Neutrophil (primary cell): ENCODE data around the gene SERPINA3.

ENCODE experiments used
- H3K27ac ChIP-seq: fragments of 200-600 bp; sonication (generic); 2 replicates; pipeline ENCODE4 v1.5.1; 2016; ENCODE audit warnings: mild to moderate bottlenecking, moderate library complexity
- H3K27me3 ChIP-seq: fragments of 200-600 bp; sonication (generic); 2 replicates; pipeline ENCODE4 v1.6.0; 2016; ENCODE audit warnings: mild to moderate bottlenecking
- H3K36me3 ChIP-seq: fragments of 200-600 bp; sonication (generic); 2 replicates; pipeline ENCODE4 v1.5.1; 2017
- H3K4me1 ChIP-seq, 2 experiments: fragments of 200-600 bp in 1 of 2; sonication (generic) in 1 of 2; 1 replicate in 1 of 2; 2 replicates in 1 of 2; pipeline versions ENCODE4 v1.5.1 to v1.6.1; 2013 to 2016; ENCODE audit warnings: low read depth in 1 of 2, low read length in 1 of 2, mild to moderate bottlenecking in 1 of 2, moderate library complexity in 1 of 2; ENCODE audit not compliant: control insufficient read depth in 1 of 2, insufficient read depth in 1 of 2
- H3K4me3 ChIP-seq, 2 experiments: fragments of 200-600 bp in 1 of 2; sonication (generic) in 1 of 2; 1 replicate in 1 of 2; 2 replicates in 1 of 2; pipeline ENCODE4 v1.5.1; 2013 to 2016; ENCODE audit warnings: low read depth in 1 of 2, low read length in 1 of 2, mild to moderate bottlenecking in 1 of 2, moderate library complexity in 1 of 2
- H3K9me3 ChIP-seq: fragments of 200-600 bp; sonication (generic); 2 replicates; pipeline ENCODE4 v1.5.1; 2016
- CTCF ChIP-seq: fragments of 200-600 bp; sonication (generic); IDR thresholded peaks from 2 replicates; pipeline ENCODE4 v1.5.1; 2016; ENCODE audit warnings: antibody characterized with exemption

SERPINA3 gene

DNA sequence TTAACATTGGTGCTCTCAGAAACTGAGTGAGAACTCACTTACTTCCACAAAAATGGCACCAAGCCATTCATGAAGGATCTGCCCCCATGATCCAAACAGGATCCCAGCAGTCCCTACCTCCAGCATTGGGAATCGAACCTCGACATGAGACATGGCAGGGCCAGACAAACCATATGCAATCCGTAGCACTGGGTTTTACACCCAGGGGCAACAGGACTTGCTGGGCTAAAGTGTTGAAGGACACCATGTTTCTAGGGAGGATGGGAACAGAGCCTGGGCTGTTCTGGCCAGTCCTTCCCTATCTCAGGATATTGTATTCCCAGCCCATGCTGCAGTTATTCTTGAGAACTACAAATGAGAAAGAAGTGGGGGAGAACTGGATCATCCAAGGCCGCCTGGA is 36.6 kb downstream of the SERPINA3 start:
- no peaks in the 10 kb centered on the region for H3K9me3 ChIP-seq
- no peak overlapping the region for H3K4me3 ChIP-seq
- peaks cover 5% of the 10 kb centered on the region for H3K27me3 ChIP-seq
- H3K27ac ChIP-seq = no peak overlapping the region
- no peaks in the 10 kb centered on the region for H3K36me3 ChIP-seq
- TF ChIP-seq CTCF = no peak
- no peaks in the 10 kb centered on the region for H3K4me1 ChIP-seq

DNA sequence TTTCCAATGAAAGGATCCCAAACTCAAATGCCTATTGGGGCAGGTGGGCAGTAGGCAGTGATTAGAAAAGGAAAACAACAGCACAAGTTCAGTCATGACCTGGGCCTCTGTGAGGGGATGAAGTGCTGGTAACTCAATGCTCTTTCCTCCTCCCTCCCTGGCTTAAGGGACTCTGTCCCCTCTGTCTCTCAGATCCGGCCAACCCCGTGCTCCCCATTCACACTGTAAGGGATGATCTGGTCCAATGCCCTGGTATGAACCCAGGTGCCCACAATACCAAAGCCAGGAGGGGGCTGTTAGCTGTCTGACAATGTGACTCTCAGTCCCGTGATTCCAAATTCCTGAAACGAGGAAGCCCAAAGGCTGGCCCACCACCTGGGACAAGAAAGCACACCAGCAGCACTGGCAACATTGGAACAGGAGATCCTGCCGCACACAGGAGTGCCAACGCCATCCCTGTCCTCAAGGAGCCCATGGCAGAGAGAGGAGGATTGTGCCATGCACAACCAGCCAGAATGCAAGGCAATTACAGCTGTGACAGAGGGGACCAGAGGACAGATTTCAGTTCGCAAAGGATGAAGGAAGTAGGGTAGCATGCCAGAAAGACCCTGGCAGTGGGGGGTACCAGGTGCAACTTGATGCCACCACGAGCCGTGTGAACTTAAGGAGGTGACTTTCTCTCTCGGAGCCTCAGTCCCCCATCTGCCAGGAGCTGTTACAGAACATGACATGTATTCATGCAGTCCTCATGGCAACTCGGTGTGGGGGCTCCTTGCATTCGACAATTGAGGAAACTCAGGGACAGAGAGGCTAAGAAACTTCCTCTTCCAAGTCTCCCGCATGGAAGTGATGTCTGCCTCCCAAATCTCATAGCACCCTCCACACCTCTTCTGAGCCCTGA is 37.6 kb downstream of the SERPINA3 start:
- no peak for TF ChIP-seq CTCF
- Histone ChIP-seq H3K27me3 (peaks cover 2% of the 10 kb centered on the region), H3K27ac (no peak overlapping the region), H3K36me3 (no peaks in the 10 kb centered on the region), H3K4me3 (no peak overlapping the region), H3K4me1 (no peaks in the 10 kb centered on the region), H3K9me3 (no peaks in the 10 kb centered on the region)

DNA sequence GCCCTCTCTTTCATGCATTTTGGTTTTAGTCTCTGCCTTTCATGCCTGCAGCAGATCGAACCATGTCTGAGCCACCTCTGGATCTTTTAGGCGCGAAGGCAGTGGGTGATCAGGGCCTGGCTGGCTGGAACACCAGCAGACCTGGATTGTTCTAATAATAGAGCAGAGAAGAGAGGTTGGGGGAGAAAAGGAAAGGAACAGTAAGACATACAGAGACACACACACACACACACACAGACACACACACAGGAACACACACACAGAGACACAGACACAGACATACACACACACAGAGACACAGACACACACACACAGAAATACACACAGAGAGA is 38.2 kb downstream of the SERPINA3 start:
- no peaks in the 10 kb centered on the region for H3K9me3 ChIP-seq
- no peaks in the 10 kb centered on the region for H3K4me1 ChIP-seq
- H3K27ac ChIP-seq = no peak overlapping the region
- H3K36me3 ChIP-seq = no peaks in the 10 kb centered on the region
- H3K27me3 ChIP-seq = no peaks in the 10 kb centered on the region
- TF ChIP-seq CTCF = no peak
- no peak overlapping the region for H3K4me3 ChIP-seq

DNA sequence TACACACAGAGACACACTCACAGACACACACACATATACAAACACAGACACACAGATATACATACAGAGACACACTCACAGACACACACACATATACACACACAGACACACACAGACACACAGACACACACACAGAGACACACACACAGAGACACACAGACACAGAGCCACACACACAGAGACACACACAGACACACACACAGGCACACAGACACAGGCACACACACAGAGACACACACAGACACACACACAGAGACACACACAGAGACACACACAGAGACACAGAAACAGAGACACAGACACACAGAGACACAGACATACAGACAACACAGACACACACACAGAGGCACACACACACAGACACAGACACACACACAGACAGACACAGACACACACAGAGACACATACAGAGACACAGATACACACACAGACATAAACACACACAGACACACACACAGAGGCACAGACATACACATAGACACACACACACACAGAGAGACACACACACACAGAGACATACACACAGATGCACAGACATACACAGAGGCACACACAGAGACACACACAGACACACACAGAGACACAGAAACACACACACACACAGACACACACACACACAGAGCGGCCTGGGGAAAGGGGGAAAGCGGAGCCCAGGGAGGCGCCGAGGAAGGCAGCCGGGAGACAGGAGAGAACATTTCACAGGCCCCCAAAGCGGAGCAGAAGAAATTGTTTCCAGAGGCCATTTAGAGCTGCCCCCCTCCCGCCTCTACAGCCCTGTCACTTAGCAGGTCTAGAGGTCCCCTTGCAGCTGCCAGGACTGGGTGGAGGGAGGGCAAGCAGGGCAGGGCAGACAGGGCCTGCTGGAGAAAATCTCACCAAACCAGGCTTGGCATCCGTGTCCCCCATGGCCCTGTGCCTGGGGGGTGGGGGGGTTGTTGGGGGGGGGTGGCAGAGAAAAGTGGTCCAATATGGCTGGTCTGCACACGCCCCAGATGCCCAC is 38.9 kb downstream of the SERPINA3 start:
- TF ChIP-seq CTCF = no peak
- Histone ChIP-seq H3K9me3 (no peaks in the 10 kb centered on the region), H3K4me1 (no peaks in the 10 kb centered on the region), H3K4me3 (no peak overlapping the region), H3K27me3 (no peaks in the 10 kb centered on the region), H3K27ac (no peak overlapping the region), H3K36me3 (no peaks in the 10 kb centered on the region)

DNA sequence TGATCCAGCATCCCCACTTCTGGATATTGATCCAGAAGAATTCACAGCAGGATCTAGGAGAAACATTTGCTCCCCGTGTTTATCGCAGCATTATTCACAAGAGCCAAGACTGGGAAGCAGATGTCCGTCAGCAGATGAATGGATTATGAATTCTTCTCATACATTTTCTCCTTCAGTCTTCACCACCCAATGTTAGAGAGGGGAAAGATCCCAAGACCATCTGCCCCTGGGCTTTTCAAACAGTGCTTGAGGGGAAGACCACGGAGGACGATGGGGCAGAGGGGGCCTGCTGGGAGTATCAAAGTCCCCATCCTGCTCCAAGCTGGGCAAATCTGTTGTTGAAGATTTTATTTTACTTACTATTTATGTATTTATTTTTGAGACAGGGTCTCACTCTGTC is 41.1 kb downstream of the SERPINA3 start:
- H3K4me1 ChIP-seq = no peaks in the 10 kb centered on the region
- H3K4me3 ChIP-seq = no peak overlapping the region
- no peak overlapping the region for H3K27ac ChIP-seq
- TF ChIP-seq CTCF = no peak
- no peaks in the 10 kb centered on the region for H3K27me3 ChIP-seq
- no peaks in the 10 kb centered on the region for H3K36me3 ChIP-seq
- H3K9me3 ChIP-seq = no peaks in the 10 kb centered on the region
